Measurements from ENCODE around the gene TTC39B. TPM values are rescaled to one million over a fixed set of nuclear protein-coding genes. Genes with fewer than 3 reads are reported as not detected.

The TTC39B gene
- 1 to 10 TPM; 4.5 to 9.9 (median 7.6) TPM for total RNA-seq
- long read RNA-seq, full-length matches to known transcripts, result 3 of 4 reads
- long read RNA-seq, partial matches to known transcripts, result 0 of 4 reads
- long read RNA-seq, other reads (novel, unspliced or antisense), result 1 of 4 reads

GRCh38 chr9:15306757-15307522 lies at the start of gene TTC39B:
TSS of gene TTC39B (minus strand) at chr9:15307216. CDS start at chr9:15307125, 91 bp downstream.
- Histone ChIP-seq H3K27me3 (no peaks in the 10 kb centered on the region), H3K27ac (peak within 1 kb of the TSS; percentile 49 to 78 (median 73)), H3K4me1 (peaks cover 0 to 22% (median 4%) of the 10 kb centered on the region in 4 donors), H3K36me3 (no peaks in the 10 kb centered on the region), H3K4me3 (peak within 1 kb of the TSS; percentile 86 to 89 (median 88)), H3K9me3 (no peaks in the 10 kb centered on the region)
- peak; percentile 93 to 98 (median 94) for ATAC-seq
- 0% methylated on average over 11 of the region's 67 CpGs for WGBS (ENCODE audit: insufficient coverage, low coverage, low lambda C conversion rate, missing lambda C conversion rate)
- DNase-seq, result peak; percentile 96 to 97 (median 96)
- TF ChIP-seq POLR2A (IDR thresholded peaks at IDR 0.05), result peak; percentile 82
- TF ChIP-seq, protein P1, sequence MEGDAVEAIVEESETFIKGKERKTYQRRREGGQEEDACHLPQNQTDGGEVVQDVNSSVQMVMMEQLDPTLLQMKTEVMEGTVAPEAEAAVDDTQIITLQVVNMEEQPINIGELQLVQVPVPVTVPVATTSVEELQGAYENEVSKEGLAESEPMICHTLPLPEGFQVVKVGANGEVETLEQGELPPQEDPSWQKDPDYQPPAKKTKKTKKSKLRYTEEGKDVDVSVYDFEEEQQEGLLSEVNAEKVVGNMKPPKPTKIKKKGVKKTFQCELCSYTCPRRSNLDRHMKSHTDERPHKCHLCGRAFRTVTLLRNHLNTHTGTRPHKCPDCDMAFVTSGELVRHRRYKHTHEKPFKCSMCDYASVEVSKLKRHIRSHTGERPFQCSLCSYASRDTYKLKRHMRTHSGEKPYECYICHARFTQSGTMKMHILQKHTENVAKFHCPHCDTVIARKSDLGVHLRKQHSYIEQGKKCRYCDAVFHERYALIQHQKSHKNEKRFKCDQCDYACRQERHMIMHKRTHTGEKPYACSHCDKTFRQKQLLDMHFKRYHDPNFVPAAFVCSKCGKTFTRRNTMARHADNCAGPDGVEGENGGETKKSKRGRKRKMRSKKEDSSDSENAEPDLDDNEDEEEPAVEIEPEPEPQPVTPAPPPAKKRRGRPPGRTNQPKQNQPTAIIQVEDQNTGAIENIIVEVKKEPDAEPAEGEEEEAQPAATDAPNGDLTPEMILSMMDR (IDR thresholded peaks at IDR 0.05), result peak in 2 of 4 donors; percentile 3 to 19
- intact Hi-C loops (cut with DNase I), result no loop called here

DNA sequence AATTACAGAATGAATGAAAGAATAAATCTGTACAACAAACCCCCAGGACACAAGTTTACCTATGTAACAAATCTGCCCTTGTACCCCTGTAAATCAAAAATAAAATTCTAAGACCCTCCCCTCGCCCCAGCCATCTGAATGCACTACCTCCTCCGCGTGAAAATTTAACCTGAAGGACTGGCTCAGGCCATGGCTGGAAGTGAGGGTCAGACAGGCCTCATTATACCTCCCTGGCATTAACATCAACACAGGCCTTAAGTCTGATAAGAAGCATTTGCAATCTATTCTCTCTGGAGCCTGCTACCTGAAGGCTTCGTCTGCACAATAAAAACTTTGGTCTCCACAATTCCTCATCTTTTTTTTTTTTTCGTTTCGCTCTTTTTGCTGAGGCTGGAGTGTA lies 48.7 kb upstream of the TTC39B start:
- intact Hi-C loops (cut with DNase I), result no loop called here

DNA sequence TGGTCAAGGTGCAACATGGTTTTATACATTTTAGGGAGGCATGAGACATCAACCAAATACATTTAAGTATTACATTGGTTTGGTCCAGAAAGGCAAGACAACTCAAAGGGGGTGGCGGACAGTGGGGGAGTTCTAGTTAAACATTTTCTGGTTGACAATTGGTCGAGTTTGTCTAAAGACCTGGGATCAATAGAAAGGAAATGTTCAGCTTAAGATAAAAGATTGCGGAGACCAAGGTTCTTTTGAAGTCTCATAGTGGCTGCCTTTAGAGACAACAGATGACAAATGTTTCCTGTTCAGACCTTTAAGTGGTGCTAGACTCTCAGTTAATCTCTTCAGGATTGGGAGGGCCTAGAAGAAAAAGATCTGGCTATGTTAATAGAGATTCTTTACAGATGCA lies 47.7 kb upstream of the TTC39B start:
- TF ChIP-seq POLR2A (IDR thresholded peaks at IDR 0.05), result no peak
- TF ChIP-seq, protein P1 (IDR thresholded peaks at IDR 0.05), result no peak
- Histone ChIP-seq H3K4me1 (no peaks in the 10 kb centered on the region), H3K27ac (no peak overlapping the region), H3K9me3 (no peaks in the 10 kb centered on the region), H3K27me3 (no peaks in the 10 kb centered on the region), H3K36me3 (no peaks in the 10 kb centered on the region), H3K4me3 (no peak overlapping the region)
- intact Hi-C loops (cut with DNase I), result no loop called here
- DNase-seq (no peak), ATAC-seq (no peak)
- 68% methylated on average over 3 of the region's 3 CpGs for WGBS (ENCODE audit: insufficient coverage, low coverage, low lambda C conversion rate, missing lambda C conversion rate)

More for the DNA sequence above, 48.7 kb upstream of the TTC39B start:
- Histone ChIP-seq H3K4me3 (no peak overlapping the region), H3K27ac (no peak overlapping the region), H3K4me1 (no peaks in the 10 kb centered on the region), H3K9me3 (no peaks in the 10 kb centered on the region), H3K27me3 (no peaks in the 10 kb centered on the region), H3K36me3 (no peaks in the 10 kb centered on the region)
- WGBS (ENCODE audit: insufficient coverage, low coverage, low lambda C conversion rate, missing lambda C conversion rate), result 92% methylated on average over 3 of the region's 6 CpGs
- DNase-seq (no peak), ATAC-seq (no peak)
- TF ChIP-seq, protein P1 (IDR thresholded peaks at IDR 0.05), result no peak
- TF ChIP-seq POLR2A (IDR thresholded peaks at IDR 0.05), result no peak

GRCh38 chr9:15353892-15354291 lies 46.9 kb upstream of the TTC39B start:
- Histone ChIP-seq H3K36me3 (no peaks in the 10 kb centered on the region), H3K27me3 (no peaks in the 10 kb centered on the region), H3K4me3 (no peak overlapping the region), H3K27ac (no peak overlapping the region), H3K4me1 (no peaks in the 10 kb centered on the region), H3K9me3 (no peaks in the 10 kb centered on the region)
- no peak for DNase-seq
- WGBS (ENCODE audit: insufficient coverage, low coverage, low lambda C conversion rate, missing lambda C conversion rate), result 69% methylated on average over 3 of the region's 4 CpGs
- TF ChIP-seq, protein P1 (IDR thresholded peaks at IDR 0.05), result no peak
- no peak for TF ChIP-seq POLR2A (IDR thresholded peaks at IDR 0.05)
- intact Hi-C loops (cut with DNase I), result no loop called here
- no peak for ATAC-seq
